ENCODE measurements around the gene MRPL2.

MRPL2 gene

GRCh38 chr6:43052225-43052841 is 6.9 kb downstream of the MRPL2 start:
- Histone ChIP-seq H3K79me2 (ENCODE audit: insufficient read depth, low read length) (peaks cover 19% of the 10 kb centered on the region), H3K4me3 (ENCODE audit: low read depth in 1 of 2, low read length in 2 of 2) (peak overlapping the region in 1 of 2 experiments; percentile 85; a peak in 2 of 4 replicates), H3K9ac (ENCODE audit: low read depth, low read length) (peak overlapping the region; percentile 88), H3K27ac (ENCODE audit: low read length) (peak overlapping the region; percentile 84), H3K36me3 (ENCODE audit: insufficient read depth, low read length) (peaks cover 32% of the 10 kb centered on the region), H3K4me1 (ENCODE audit: insufficient read depth, low read length) (peaks cover 37% of the 10 kb centered on the region), H3K9me3 (ENCODE audit: insufficient read depth, low read length, severe bottlenecking) (no peaks in the 10 kb centered on the region), H2AFZ (ENCODE audit: low read depth, low read length) (no peak overlapping the region), H3K4me2 (ENCODE audit: insufficient read depth, low read length) (peak overlapping the region; percentile 95), H3K27me3 (ENCODE audit: insufficient read depth, low read length, poor library complexity) (no peaks in the 10 kb centered on the region), H4K20me1 (ENCODE audit: insufficient read depth, low read length) (no peaks in the 10 kb centered on the region)
- TF ChIP-seq EZH2 (IDR thresholded peaks at IDR 0.05; ENCODE audit: borderline replicate concordance, low read depth, low read length, severe bottlenecking) = no peak
- TF ChIP-seq, protein P1, sequence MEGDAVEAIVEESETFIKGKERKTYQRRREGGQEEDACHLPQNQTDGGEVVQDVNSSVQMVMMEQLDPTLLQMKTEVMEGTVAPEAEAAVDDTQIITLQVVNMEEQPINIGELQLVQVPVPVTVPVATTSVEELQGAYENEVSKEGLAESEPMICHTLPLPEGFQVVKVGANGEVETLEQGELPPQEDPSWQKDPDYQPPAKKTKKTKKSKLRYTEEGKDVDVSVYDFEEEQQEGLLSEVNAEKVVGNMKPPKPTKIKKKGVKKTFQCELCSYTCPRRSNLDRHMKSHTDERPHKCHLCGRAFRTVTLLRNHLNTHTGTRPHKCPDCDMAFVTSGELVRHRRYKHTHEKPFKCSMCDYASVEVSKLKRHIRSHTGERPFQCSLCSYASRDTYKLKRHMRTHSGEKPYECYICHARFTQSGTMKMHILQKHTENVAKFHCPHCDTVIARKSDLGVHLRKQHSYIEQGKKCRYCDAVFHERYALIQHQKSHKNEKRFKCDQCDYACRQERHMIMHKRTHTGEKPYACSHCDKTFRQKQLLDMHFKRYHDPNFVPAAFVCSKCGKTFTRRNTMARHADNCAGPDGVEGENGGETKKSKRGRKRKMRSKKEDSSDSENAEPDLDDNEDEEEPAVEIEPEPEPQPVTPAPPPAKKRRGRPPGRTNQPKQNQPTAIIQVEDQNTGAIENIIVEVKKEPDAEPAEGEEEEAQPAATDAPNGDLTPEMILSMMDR (IDR thresholded peaks at IDR 0.05; ENCODE audit: borderline replicate concordance, extremely low read depth, low read length, poor library complexity, severe bottlenecking) = no peak
- no peak for DNase-seq
- no peak for ATAC-seq (ENCODE audit: insufficient read depth, low read depth)

GRCh38 chr6:43050981-43051380 is 8.3 kb downstream of the MRPL2 start:
- no peak overlapping the region; the same call in 1 of the 2 replicates for H3K9ac ChIP-seq (ENCODE audit: low read depth, low read length)
- no peak for TF ChIP-seq EZH2 (IDR thresholded peaks at IDR 0.05; ENCODE audit: borderline replicate concordance, low read depth, low read length, severe bottlenecking)
- no peaks in the 10 kb centered on the region for H3K27me3 ChIP-seq (ENCODE audit: insufficient read depth, low read length, poor library complexity)
- H3K36me3 ChIP-seq (ENCODE audit: insufficient read depth, low read length) = peaks cover 42% of the 10 kb centered on the region
- peaks cover 37% of the 10 kb centered on the region for H3K4me1 ChIP-seq (ENCODE audit: insufficient read depth, low read length)
- H3K4me3 ChIP-seq (ENCODE audit: low read depth in 1 of 2, low read length in 2 of 2) = no peak overlapping the region
- H3K9me3 ChIP-seq (ENCODE audit: insufficient read depth, low read length, severe bottlenecking) = no peaks in the 10 kb centered on the region
- no peak overlapping the region for H3K27ac ChIP-seq (ENCODE audit: low read length)
- no peak overlapping the region for H2AFZ ChIP-seq (ENCODE audit: low read depth, low read length)
- peak overlapping the region; percentile 95; the same call in 1 of the 2 replicates for H3K4me2 ChIP-seq (ENCODE audit: insufficient read depth, low read length)
- DNase-seq (no peak), ATAC-seq (ENCODE audit: insufficient read depth, low read depth) (no peak)
- no peaks in the 10 kb centered on the region for H4K20me1 ChIP-seq (ENCODE audit: insufficient read depth, low read length)
- peaks cover 19% of the 10 kb centered on the region for H3K79me2 ChIP-seq (ENCODE audit: insufficient read depth, low read length)

DNA sequence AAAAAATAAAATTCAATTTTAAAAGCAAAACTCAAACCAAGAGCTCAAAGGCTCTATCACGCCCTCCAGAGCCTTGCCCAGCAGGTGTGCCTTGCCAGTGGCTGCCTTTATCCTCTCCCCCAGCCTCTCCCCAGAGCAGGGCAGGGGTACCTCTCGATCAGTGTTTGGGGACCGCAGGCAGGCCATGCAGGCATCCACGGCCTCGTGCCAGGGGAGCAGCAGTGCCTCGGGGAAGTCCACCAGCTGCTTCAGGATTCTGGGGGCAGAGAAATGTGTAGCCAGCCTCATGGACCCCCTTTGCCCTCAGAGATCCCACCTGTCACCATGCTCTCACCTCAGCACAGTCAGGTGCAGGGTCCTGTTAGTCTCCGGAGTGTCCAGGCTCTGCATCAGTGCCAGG is 11.2 kb downstream of the MRPL2 start:
- Histone ChIP-seq H3K4me2 (ENCODE audit: insufficient read depth, low read length) (no peak overlapping the region), H3K9me3 (ENCODE audit: insufficient read depth, low read length, severe bottlenecking) (no peaks in the 10 kb centered on the region), H3K9ac (ENCODE audit: low read depth, low read length) (no peak overlapping the region), H4K20me1 (ENCODE audit: insufficient read depth, low read length) (no peaks in the 10 kb centered on the region), H3K4me1 (ENCODE audit: insufficient read depth, low read length) (peaks cover 23% of the 10 kb centered on the region), H3K27ac (ENCODE audit: low read length) (no peak overlapping the region), H3K4me3 (ENCODE audit: low read depth in 1 of 2, low read length in 2 of 2) (no peak overlapping the region), H2AFZ (ENCODE audit: low read depth, low read length) (no peak overlapping the region), H3K27me3 (ENCODE audit: insufficient read depth, low read length, poor library complexity) (no peaks in the 10 kb centered on the region), H3K79me2 (ENCODE audit: insufficient read depth, low read length) (peaks cover 10% of the 10 kb centered on the region), H3K36me3 (ENCODE audit: insufficient read depth, low read length) (peaks cover 57% of the 10 kb centered on the region)
- ATAC-seq (ENCODE audit: insufficient read depth, low read depth) (no peak), DNase-seq (no peak)
- TF ChIP-seq, protein P1 (IDR thresholded peaks at IDR 0.05; ENCODE audit: borderline replicate concordance, extremely low read depth, low read length, poor library complexity, severe bottlenecking) = no peak
- no peak for TF ChIP-seq EZH2 (IDR thresholded peaks at IDR 0.05; ENCODE audit: borderline replicate concordance, low read depth, low read length, severe bottlenecking)

DNA sequence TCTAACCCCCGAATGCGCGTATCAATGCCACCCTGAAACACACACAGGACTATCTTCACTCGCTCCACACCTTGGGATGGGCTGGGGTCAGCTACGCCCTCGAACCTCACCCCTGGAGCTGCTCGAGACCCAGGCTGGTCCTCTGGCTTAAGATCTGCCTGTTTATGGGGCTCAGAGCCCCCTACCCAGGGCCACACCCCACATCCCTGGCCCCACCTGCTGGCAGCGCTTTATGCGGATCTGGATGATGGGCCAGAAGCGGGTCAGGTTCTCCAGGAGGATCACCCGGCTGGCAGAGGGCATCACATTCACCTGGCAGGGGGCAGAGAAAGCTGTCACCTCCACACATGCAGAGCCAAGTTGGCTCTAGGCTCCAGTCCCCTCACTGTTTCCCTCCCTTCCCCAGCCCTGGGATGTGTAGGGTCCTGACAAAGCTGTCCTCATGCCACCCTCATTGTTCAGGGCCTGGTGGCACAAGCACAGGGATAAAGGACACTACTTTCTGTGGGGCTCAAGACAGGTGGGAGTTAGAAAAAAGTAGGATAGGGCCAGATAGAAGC is 13.8 kb downstream of the MRPL2 start:
- Histone ChIP-seq H3K36me3 (ENCODE audit: insufficient read depth, low read length) (peaks cover 64% of the 10 kb centered on the region), H4K20me1 (ENCODE audit: insufficient read depth, low read length) (no peaks in the 10 kb centered on the region)
- ATAC-seq (ENCODE audit: insufficient read depth, low read depth) = no peak

More for the DNA sequence above, 13.8 kb downstream of the MRPL2 start:
- no peak overlapping the region for H3K27ac ChIP-seq (ENCODE audit: low read length)
- H3K4me2 ChIP-seq (ENCODE audit: insufficient read depth, low read length) = no peak overlapping the region
- H3K27me3 ChIP-seq (ENCODE audit: insufficient read depth, low read length, poor library complexity) = no peaks in the 10 kb centered on the region
- no peak overlapping the region for H2AFZ ChIP-seq (ENCODE audit: low read depth, low read length)
- no peak for TF ChIP-seq EZH2 (IDR thresholded peaks at IDR 0.05; ENCODE audit: borderline replicate concordance, low read depth, low read length, severe bottlenecking)
- TF ChIP-seq, protein P1 (IDR thresholded peaks at IDR 0.05; ENCODE audit: borderline replicate concordance, extremely low read depth, low read length, poor library complexity, severe bottlenecking) = no peak
- no peak for DNase-seq
- no peak overlapping the region for H3K9ac ChIP-seq (ENCODE audit: low read depth, low read length)
- H3K4me3 ChIP-seq (ENCODE audit: low read depth in 1 of 2, low read length in 2 of 2) = no peak overlapping the region
- no peaks in the 10 kb centered on the region for H3K79me2 ChIP-seq (ENCODE audit: insufficient read depth, low read length)
- no peaks in the 10 kb centered on the region for H3K9me3 ChIP-seq (ENCODE audit: insufficient read depth, low read length, severe bottlenecking)
- H3K4me1 ChIP-seq (ENCODE audit: insufficient read depth, low read length) = no peaks in the 10 kb centered on the region
